Stimulated activated naive B cell treated with anti-CD40 and anti-IgM and Interleukin-4, amounts not matched to agents 10 μg/mL and 1 μg/mL and 100 μg/mL, for 72 hours (primary cell): ENCODE results near the gene SRC.

Experiments used
- ATAC-seq, 2 donors: fragments of 150-1000 bp; cut with Tn5 transposase; replicated peaks; 2 replicates each; pipeline ENCODE4 v1.10.0; 2021; ENCODE audit warnings: moderate library complexity in 1 of 2
- DNase-seq: peaks from one replicate; pipeline ENCODE4 v3.0.0; 2021
- H3K27ac Mint-ChIP-seq: one replicate; pipeline ENCODE4 v1.8.0; 2022; ENCODE audit warnings: mild to moderate bottlenecking, mixed read lengths
- H3K27me3 Mint-ChIP-seq, 2 donors: one replicate each; pipeline ENCODE4 v1.8.0; 2022; ENCODE audit warnings: mixed read lengths in 2 of 2
- H3K36me3 Mint-ChIP-seq, 2 donors: one replicate each; pipeline ENCODE4 v1.8.0; 2022; ENCODE audit warnings: mixed read lengths in 2 of 2, mild to moderate bottlenecking in 1 of 2
- H3K4me1 Mint-ChIP-seq, 2 donors: one replicate each; pipeline ENCODE4 v1.8.0; 2022; ENCODE audit warnings: mixed read lengths in 2 of 2, mild to moderate bottlenecking in 1 of 2
- H3K4me3 Mint-ChIP-seq, 2 donors: one replicate each; pipeline ENCODE4 v1.8.0; 2022; ENCODE audit warnings: mild to moderate bottlenecking in 2 of 2, mixed read lengths in 2 of 2, moderate library complexity in 1 of 2
- H3K9me3 Mint-ChIP-seq, 2 donors: one replicate each; pipeline ENCODE4 v1.8.0; 2022; ENCODE audit warnings: mixed read lengths in 2 of 2, mild to moderate bottlenecking in 1 of 2

The SRC gene

GRCh38 chr20:37319151-37319671 lies 26.7 kb upstream of the SRC start:
- peaks cover 37 to 44% of the 10 kb centered on the region in 2 donors for H3K4me1 Mint-ChIP-seq
- DNase-seq (no peak), ATAC-seq (no peak)
- H3K9me3 Mint-ChIP-seq = peaks cover 0 to 3% of the 10 kb centered on the region in 2 donors
- no peaks in the 10 kb centered on the region for H3K27me3 Mint-ChIP-seq
- no peak overlapping the region for H3K4me3 Mint-ChIP-seq
- peaks cover 20 to 51% of the 10 kb centered on the region in 2 donors for H3K36me3 Mint-ChIP-seq
- no peak overlapping the region for H3K27ac Mint-ChIP-seq

- Mint-ChIP-seq H3K36me3 (peaks cover 2 to 12% of the 10 kb centered on the region in 2 donors), H3K27me3 (no peaks in the 10 kb centered on the region), H3K4me3 (no peak overlapping the region), H3K27ac (no peak overlapping the region), H3K4me1 (peaks cover 0 to 5% of the 10 kb centered on the region in 2 donors), H3K9me3 (peaks cover 0 to 3% of the 10 kb centered on the region in 2 donors)
- no peak for ATAC-seq
- no peak for DNase-seq
Observed at GRCh38 chr20:37323985-37324384, 22.0 kb upstream of the SRC start.

- no peak for DNase-seq
- Mint-ChIP-seq H3K4me3 (no peak overlapping the region), H3K27ac (no peak overlapping the region), H3K36me3 (peaks cover 2 to 6% of the 10 kb centered on the region in 2 donors), H3K4me1 (peaks cover 0 to 5% of the 10 kb centered on the region in 2 donors), H3K9me3 (peaks cover 0 to 3% of the 10 kb centered on the region in 2 donors), H3K27me3 (no peaks in the 10 kb centered on the region)
- no peak for ATAC-seq
Observed at GRCh38 chr20:37325206-37325605, 20.7 kb upstream of the SRC start.

GRCh38 chr20:37326666-37327065 lies 19.3 kb upstream of the SRC start:
- no peak overlapping the region for H3K27ac Mint-ChIP-seq
- ATAC-seq (no peak), DNase-seq (no peak)
- peaks cover 0 to 3% of the 10 kb centered on the region in 2 donors for H3K9me3 Mint-ChIP-seq
- H3K36me3 Mint-ChIP-seq = peaks cover 2 to 8% of the 10 kb centered on the region in 2 donors
- peaks cover 4 to 9% of the 10 kb centered on the region in 2 donors for H3K4me1 Mint-ChIP-seq
- H3K27me3 Mint-ChIP-seq = no peaks in the 10 kb centered on the region
- no peak overlapping the region for H3K4me3 Mint-ChIP-seq

GRCh38 chr20:37327748-37328147 lies 18.2 kb upstream of the SRC start:
- Mint-ChIP-seq H3K4me3 (no peak overlapping the region), H3K27me3 (no peaks in the 10 kb centered on the region), H3K4me1 (peaks cover 11 to 13% of the 10 kb centered on the region in 2 donors), H3K36me3 (peaks cover 2 to 7% of the 10 kb centered on the region in 2 donors), H3K27ac (no peak overlapping the region), H3K9me3 (peaks cover 0 to 2% of the 10 kb centered on the region in 2 donors)
- no peak for DNase-seq
- ATAC-seq = no peak

GRCh38 chr20:37328149-37328945 lies 17.6 kb upstream of the SRC start:
- H3K27me3 Mint-ChIP-seq = no peaks in the 10 kb centered on the region
- ATAC-seq (no peak), DNase-seq (no peak)
- H3K36me3 Mint-ChIP-seq = peaks cover 0 to 3% of the 10 kb centered on the region in 2 donors
- peaks cover 14 to 17% of the 10 kb centered on the region in 2 donors for H3K4me1 Mint-ChIP-seq
- no peak overlapping the region for H3K27ac Mint-ChIP-seq
- no peaks in the 10 kb centered on the region for H3K9me3 Mint-ChIP-seq
- H3K4me3 Mint-ChIP-seq = no peak overlapping the region

- H3K27me3 Mint-ChIP-seq = no peaks in the 10 kb centered on the region
- H3K9me3 Mint-ChIP-seq = no peaks in the 10 kb centered on the region
- H3K4me3 Mint-ChIP-seq = no peak overlapping the region
- ATAC-seq = no peak
- DNase-seq = no peak
- peaks cover 20 to 30% of the 10 kb centered on the region in 2 donors for H3K4me1 Mint-ChIP-seq
- peaks cover 0 to 3% of the 10 kb centered on the region in 2 donors for H3K36me3 Mint-ChIP-seq
- peak overlapping the region; percentile 47 for H3K27ac Mint-ChIP-seq
Observed at GRCh38 chr20:37329481-37330165, 16.3 kb upstream of the SRC start.

GRCh38 chr20:37330316-37330715 lies 15.6 kb upstream of the SRC start:
- Mint-ChIP-seq H3K36me3 (peaks cover 0 to 3% of the 10 kb centered on the region in 2 donors), H3K9me3 (no peaks in the 10 kb centered on the region), H3K27me3 (no peaks in the 10 kb centered on the region), H3K27ac (no peak overlapping the region), H3K4me1 (peaks cover 20 to 32% of the 10 kb centered on the region in 2 donors), H3K4me3 (no peak overlapping the region)
- DNase-seq (no peak), ATAC-seq (no peak)

- peak overlapping the region; percentile 56 for H3K27ac Mint-ChIP-seq
- peaks cover 28 to 42% of the 10 kb centered on the region in 2 donors for H3K4me1 Mint-ChIP-seq
- ATAC-seq (no peak), DNase-seq (no peak)
- no peaks in the 10 kb centered on the region for H3K27me3 Mint-ChIP-seq
- no peaks in the 10 kb centered on the region for H3K9me3 Mint-ChIP-seq
- no peak overlapping the region for H3K4me3 Mint-ChIP-seq
- H3K36me3 Mint-ChIP-seq = peaks cover 0 to 3% of the 10 kb centered on the region in 2 donors
Observed at GRCh38 chr20:37331060-37331857, 14.7 kb upstream of the SRC start.

GRCh38 chr20:37333130-37333847 lies 12.7 kb upstream of the SRC start:
- peak overlapping the region; percentile 92 for H3K27ac Mint-ChIP-seq
- ATAC-seq = no peak
- H3K9me3 Mint-ChIP-seq = no peaks in the 10 kb centered on the region
- peak overlapping the region in 1 of 2 donors; percentile 19 for H3K4me3 Mint-ChIP-seq
- no peak for DNase-seq
- peaks cover 0 to 3% of the 10 kb centered on the region in 2 donors for H3K36me3 Mint-ChIP-seq
- no peaks in the 10 kb centered on the region for H3K27me3 Mint-ChIP-seq
- peaks cover 39 to 56% of the 10 kb centered on the region in 2 donors for H3K4me1 Mint-ChIP-seq

- Mint-ChIP-seq H3K9me3 (no peaks in the 10 kb centered on the region), H3K4me3 (peak overlapping the region in 1 of 2 donors; percentile 19), H3K36me3 (peaks cover 0 to 3% of the 10 kb centered on the region in 2 donors), H3K4me1 (peaks cover 40 to 56% of the 10 kb centered on the region in 2 donors), H3K27me3 (no peaks in the 10 kb centered on the region), H3K27ac (peak overlapping the region; percentile 92)
- peak; percentile 78 for DNase-seq
- ATAC-seq = peak; percentile 51 to 57
Observed at GRCh38 chr20:37333848-37334318, 12.1 kb upstream of the SRC start.

GRCh38 chr20:37334450-37334849 lies 11.5 kb upstream of the SRC start:
- Mint-ChIP-seq H3K4me1 (peaks cover 40 to 59% of the 10 kb centered on the region in 2 donors), H3K27me3 (no peaks in the 10 kb centered on the region), H3K27ac (peak overlapping the region; percentile 96), H3K9me3 (no peaks in the 10 kb centered on the region), H3K36me3 (peaks cover 0 to 3% of the 10 kb centered on the region in 2 donors), H3K4me3 (no peak overlapping the region)
- ATAC-seq (no peak), DNase-seq (no peak)

GRCh38 chr20:37335642-37336368 lies 10.1 kb upstream of the SRC start:
- peaks cover 39 to 58% of the 10 kb centered on the region in 2 donors for H3K4me1 Mint-ChIP-seq
- H3K9me3 Mint-ChIP-seq = no peaks in the 10 kb centered on the region
- DNase-seq (peak; percentile 60), ATAC-seq (peak; percentile 22 to 33)
- no peaks in the 10 kb centered on the region for H3K27me3 Mint-ChIP-seq
- H3K4me3 Mint-ChIP-seq = peak overlapping the region; percentile 69 to 78
- peaks cover 0 to 3% of the 10 kb centered on the region in 2 donors for H3K36me3 Mint-ChIP-seq
- peak overlapping the region; percentile 96 for H3K27ac Mint-ChIP-seq
